GM21825 (cell line): ENCODE results near the gene FBXW7.
"Not testable (repeated sequence)": the region's sequence is repeated elsewhere in the genome, so short reads cannot be mapped to it uniquely, and the experiment has no call there.

ENCODE experiments used
- ATAC-seq: cut with Tn5 transposase; IDR thresholded peaks from one replicate; pipeline ENCODE4 v1.9.1; 2021; ENCODE audit warnings: mild to moderate bottlenecking, moderate library complexity; ENCODE audit not compliant: unreplicated experiment

The FBXW7 gene

DNA sequence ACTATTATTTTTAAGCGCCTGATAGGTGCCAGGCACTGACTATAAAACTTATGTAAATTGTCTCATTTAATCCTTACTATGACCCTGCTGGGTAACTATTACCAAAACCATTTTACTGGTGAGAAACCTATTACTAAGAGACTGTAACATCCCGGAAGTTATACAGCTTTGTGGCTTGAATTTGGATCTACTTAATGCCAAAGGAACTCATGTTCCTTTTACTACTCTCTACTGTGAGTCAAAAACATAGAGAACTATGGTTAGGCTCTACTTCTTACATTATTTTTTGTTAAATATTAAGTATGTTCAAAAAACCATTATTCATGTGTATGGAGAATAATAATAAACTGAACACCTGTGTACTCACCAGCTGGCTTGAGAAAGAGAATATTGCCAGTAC, 14.8 kb upstream of the FBXW7 start:
- ATAC-seq = not testable (repeated sequence)

DNA sequence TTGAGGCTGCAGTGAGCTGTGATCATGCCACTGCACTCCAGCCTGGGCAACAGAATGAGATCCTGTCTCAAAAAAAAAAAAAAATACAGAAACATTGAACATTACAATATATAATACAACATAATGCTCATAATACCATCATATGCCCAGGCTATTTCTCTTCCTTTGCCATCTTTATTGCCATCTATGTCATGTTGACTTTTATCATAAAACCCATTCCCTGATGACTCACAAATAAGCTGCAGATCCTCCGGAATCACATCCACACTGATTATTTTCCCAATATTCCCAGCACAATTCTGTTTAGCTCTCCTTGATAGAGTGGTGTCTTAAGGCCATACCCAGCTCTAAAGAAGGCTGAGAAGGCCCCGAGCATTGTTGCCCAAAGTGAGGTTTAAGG, 9.2 kb upstream of the FBXW7 start:
- no peak for ATAC-seq

DNA sequence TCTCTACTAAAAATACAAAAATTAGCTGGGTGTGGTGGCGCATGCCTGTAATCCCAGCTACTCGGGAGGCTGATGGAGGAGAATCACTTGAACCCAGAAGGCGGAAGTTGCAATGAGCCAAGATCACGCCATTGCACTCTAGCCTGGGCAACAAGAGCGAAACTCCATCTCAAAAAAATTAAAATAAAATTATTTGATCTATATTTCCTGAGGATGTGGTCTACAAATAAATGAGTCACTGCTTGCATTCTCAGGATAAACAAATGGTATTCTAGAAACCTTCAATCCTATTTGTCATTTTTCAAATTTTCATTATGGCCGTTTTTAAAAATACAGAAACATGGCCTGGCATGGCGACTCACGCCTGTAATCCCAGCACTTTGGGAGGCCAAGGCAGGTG, 8.6 kb upstream of the FBXW7 start:
- ATAC-seq = not testable (repeated sequence)

DNA sequence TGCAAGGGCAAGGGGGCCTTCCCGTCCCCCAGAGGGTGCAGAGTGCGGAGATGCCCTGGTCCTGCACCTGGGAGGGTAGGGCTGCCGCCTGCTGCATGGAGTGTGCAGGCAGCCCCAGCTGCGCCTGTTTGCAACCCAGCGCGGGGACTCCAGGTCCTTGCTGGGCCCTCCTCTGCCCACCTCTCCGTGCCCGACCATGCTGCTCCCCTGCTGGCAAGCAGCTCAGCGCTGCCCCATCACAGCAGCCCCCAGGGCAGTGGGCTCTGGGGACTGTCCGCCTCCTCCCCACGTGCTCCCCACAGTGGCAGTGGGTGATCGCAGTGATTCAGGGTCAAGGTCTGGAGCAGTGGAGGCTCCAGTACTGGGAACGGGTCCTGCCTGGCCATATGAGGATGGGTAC, 5.0 kb upstream of the FBXW7 start:
- ATAC-seq = no peak

DNA sequence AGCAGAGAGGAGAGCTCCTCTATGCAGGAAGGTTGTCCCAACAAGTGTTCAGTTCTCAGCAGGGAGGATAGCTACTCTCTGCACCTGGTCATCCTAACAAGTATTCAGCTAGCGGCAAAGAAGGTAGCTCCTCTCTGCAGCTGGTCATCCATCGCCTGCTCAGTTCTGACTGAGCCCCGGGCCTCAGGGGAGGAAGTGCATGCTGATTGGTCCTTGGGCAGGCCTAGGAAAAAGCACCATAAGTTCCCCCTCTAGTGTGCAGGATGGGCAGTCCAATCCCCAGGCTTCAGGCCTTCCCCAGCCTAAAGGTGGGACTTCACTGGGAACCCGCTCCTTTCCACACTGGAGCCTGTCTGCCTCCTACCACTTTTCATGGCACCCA, 4.4 kb upstream of the FBXW7 start:
- ATAC-seq = peak; percentile 22

DNA sequence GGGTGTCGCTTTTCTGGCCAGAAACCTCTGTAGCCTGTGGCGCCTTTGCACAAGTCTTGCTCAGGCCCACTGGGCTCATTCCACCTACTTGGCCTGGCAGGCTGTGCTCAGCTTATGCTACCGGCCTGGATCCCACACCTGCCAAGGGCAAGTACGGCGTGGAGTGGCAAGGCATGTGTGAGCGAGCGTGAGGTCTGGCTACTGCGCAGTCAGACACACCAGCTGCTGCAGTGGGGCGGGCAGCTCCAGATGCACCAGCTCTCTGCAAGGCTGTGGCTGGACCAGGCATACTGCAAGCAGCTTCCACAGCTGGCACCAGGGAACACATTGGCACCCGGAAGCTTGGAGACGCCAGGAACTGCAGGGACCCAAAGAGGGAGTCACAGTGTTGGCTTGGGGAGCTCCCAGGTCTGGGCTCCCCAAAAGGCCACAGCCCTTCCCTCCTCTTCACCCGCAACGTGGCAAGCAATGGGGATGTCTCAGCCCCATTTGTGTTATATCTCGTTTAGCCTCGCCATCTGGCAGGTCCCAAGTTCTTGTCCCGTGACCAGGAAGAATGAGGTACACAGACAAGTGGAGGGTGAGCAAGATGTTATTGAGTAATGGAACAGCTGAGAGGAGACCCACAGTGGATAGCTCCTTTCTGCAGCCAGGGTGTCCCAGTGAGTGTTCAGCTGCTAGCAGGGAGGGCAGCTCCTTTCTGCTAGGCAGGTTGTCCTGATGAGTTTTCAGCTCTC, 3.8 kb upstream of the FBXW7 start:
- no peak for ATAC-seq

DNA sequence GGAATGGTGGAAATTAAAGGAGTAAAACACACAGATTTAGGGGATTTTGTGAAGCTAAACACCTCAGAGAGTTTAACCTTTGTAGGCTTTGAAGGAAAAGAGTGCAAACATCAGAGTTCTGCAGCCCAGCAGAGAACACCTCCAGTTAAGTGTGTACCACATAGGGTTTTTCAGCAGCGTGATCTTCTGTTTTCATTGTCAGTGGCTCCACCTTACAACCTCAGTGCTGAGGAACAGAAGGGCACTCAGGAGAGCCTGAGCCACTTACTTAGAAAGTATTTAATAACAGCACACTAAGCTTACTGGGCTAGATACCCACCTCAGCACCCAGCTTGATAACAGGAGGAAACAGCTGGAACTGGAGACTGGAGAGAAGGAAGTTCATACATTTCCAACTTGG, 2.0 kb upstream of the FBXW7 start:
- no peak for ATAC-seq

DNA sequence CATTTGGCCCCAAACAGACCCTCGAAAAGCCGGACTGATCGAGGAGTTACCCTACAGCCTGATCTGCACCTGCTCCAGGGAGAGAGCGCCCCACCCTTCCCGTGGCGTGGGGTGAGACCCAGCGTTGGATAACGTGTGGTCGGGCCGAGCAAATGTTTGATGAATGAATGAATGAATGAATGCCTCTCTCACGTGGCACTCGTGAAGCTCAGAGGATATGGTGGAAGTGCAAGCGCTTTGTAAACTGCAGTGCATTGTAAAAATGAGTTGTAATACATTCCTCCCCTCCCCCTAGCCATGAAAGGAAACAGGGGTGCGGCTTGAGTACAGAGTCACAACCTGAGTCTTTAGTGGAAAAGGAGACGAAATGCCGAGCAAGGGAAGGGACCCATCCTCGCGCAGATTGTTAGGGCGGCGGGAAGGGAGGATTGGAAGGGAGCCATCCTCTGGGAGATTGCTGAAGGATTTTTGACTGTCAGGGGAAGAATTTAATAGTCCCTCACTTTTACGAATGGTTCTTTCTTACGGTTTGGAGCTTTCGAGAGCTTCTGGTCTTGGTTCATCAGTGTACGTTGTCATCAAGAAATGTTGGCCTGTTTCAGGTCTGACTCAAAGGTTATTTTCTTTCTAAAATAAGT, 772 bp upstream of the FBXW7 start:
- peak; percentile 21 for ATAC-seq

DNA sequence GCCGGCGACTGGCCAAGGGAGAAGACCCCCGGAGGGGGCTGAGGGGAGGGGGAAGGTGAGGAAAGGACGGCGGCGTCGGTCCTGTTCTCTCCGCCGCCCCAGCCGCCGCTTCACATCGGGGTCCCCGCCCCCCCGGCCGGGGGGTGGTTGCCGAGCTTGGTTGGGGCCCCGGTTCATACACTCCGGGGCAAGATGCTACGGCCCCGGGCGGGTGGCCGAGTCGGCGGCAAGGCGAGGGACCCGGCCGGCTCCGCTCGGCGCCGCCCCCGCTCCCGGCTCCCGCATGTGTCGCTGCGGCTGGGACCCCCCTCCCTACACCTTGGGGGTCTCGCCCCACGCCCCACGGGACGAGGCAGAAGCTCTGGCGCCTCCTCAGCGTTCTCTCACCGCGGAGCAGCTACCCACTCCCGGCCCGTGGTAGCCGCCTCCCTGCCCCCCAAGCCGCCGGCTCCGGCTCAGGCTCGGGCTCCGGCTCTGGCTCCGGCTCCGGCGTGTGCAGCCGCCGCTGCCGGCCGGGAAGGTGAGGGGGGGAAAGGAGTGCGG, 461 bp downstream of the FBXW7 start:
- ATAC-seq = peak; percentile 10

DNA sequence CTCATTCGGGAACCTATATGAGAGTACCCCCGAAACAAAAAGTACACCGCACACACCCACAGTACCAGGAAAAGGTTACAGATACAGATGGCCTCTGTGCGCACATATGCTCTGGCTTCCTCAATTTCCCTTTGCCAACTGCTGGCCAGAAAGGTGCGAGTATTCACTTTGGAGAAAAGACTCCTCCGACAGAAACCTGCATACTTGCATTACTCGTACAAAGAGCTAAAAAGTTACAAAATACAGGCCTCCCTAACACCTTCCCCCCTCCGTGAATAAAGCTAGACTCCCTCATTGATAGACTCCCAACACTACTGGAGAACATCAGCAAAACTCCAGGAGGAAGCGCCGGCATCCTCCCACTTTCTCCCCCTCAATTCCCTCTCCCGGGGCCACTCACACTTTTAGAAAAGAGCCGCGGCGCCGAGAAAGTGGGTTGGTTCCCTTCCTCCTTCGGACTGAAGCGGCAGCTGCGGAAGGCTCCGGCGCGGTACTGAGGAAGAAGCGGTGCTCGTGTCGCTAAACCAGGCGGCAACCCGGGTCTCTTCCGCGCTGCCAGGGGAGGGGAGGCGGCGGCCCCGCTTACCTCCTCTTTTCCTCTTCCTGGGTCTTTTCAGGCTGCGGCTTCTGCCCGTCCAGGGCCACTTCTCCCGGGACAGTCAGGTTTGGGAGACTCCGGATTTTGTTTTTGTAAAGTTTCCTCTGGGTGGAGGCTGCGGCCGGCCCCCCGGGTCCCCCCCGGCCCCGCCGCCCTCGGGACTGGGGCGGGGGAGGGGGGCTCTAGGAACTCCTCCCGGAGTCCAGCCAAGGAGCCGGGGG, 1.1 kb downstream of the FBXW7 start:
- ATAC-seq = no peak

DNA sequence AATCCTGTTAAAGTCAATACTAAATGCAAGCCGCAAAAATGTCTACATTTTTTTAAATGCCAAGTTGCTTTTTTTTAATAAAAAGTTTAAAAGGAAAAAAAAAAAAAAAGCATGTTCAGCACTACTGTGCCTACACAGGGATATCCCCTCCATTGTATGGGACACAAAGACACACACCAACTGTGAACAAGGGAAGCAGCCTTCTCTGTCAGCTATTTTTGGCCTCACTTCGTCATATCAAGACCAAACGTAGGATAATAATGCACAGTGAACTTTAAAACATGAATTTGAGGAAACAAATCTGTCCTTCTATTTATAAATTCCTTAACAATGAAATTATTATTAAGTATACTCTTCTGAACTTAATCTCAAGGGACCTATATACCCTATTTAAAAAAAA, 4.4 kb downstream of the FBXW7 start:
- ATAC-seq = no peak

DNA sequence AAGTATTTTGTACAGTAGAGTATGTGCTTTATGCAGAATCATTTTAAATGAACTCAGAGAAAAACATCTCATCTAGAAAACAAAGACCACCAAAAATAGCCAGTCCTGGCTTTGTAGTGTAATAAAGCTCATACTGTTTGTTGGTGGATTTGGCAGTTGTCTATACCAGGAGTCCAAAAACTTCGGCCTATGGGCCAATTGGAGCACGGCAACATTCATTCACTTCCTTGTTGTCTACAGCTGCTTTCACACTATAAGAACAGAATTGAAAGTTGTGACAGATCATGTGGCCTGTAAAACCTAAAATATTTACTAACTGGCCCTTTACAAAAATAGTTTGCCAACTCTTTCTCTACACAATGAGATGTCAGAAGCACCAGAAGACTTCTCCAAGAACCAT, 5.3 kb downstream of the FBXW7 start:
- no peak for ATAC-seq

DNA sequence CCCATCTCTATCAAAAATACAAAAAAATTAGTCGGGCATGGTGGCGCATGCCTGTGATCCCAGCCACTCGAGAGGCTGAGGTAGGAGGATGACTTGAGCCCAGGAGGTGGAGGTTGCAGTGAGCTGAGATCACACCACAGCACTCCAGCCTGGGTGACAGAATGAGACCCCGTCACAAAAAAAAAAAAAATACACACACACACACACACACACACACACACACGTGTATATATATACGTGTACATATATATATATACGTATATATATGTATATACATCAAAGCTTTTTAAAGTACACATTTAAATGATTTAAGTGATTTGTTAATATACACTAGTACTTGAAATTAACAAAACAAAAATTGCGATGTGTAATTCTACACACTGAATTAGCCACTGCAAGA, 6.0 kb downstream of the FBXW7 start:
- ATAC-seq = no peak

DNA sequence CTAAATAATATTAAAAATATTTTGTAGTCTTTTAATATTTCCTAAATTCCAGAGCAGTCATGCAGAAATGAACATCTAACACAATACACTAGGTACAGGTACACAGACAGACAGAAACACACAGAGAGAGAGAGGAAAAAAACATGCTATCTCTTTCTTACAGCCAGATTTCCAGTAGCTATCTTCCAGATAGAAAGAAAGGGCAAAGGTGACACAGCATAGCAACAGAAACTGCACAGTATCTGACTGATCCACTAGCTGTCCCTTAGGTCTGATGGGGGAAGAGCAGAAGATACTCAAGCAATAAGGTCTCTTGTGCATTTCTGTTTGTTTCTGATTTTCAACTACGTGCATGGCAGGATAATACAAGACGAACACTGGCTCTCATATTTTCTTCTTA, 7.8 kb downstream of the FBXW7 start:
- no peak for ATAC-seq

DNA sequence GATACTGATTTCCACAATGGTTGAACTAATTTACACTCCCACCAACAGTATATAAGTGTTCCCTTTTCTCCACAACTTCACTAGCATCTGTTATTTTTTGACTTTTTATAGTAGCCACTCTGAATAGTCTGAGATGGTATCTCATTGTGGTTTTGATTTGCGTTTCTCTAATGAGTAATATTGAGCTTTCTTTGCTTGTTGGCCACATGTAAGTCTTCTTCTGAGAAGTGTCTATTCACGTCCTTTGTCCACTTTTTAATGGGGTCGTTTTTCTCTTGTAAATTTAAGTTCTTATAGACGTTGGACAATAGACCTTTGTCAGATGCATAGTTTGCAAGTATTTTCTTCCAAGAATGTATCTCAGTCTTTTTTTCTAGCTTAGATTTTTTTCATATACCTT, 10.0 kb downstream of the FBXW7 start:
- peak; percentile 38 for ATAC-seq

DNA sequence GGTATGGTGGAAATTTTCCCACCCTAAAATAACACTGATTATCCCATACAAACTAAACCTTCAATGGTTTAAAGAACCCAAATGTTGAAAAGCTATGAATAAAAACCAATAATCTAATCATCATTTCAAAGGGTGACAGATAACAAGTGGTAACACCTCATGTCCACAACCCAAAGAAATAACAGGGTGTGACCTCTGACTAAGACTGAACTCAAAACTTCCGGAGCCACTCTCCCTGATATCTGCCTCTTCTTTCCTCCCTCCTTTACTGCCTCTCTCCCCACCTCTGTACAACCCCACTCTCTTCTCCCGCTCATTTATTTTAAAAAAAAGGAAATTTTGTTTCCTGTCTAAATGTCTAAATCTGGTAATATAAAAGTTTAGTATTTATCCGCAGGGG, 11.5 kb downstream of the FBXW7 start:
- no peak for ATAC-seq

DNA sequence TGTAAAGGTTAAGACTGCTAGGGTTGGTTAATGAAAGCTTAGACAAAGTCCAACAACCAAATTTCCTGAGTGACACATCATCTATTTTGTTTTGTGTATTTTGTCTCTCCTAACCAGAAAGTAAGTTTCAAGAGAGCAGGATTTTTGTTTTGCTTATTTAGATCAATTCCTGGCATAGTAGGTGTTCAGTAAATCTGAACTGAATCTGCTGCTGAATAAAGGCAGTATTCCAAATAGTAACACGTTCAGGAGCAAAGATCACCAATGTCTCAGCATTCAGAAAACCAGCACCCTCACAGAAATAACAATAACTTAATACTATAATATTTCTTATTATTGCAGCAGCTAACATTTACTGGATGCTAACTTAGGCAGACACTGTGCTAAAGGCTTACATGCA, 12.2 kb downstream of the FBXW7 start:
- no peak for ATAC-seq

DNA sequence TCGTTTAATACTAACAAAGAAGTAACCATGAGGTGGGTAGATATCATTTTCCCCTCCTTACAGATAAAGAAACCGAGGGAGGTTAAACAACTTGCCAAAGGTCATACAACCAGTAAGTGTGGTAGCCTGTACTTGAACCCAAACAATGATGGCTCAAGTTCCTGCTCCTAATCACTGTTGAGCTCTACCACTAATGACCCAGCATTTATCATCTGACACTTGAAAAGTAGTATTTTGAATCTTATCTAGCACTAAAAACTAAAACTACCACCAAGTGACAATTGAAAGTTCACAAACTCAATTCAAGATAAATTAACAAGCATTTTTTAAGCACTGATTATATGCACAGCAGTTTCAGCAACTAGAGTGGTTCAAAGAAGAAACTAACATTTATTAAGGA, 13.1 kb downstream of the FBXW7 start:
- ATAC-seq = no peak

DNA sequence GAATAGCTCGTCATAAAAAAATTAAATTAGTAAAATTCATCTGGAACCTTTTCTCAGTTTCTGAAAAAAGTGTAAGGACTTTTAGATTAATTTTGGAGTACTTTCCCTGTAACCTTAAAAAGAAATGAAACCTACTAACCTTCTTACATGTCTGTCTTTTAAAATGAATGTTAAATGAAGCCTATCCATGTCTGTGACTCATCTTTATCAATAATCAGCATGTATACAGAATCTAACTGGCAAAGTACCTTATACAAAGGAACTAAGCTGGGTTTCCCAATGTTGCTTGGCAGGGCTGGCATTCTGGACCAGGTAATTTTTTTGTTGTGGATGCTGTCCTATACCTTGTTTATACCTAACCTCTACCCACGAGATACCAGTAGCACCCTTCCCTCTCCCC, 13.6 kb downstream of the FBXW7 start:
- no peak for ATAC-seq

DNA sequence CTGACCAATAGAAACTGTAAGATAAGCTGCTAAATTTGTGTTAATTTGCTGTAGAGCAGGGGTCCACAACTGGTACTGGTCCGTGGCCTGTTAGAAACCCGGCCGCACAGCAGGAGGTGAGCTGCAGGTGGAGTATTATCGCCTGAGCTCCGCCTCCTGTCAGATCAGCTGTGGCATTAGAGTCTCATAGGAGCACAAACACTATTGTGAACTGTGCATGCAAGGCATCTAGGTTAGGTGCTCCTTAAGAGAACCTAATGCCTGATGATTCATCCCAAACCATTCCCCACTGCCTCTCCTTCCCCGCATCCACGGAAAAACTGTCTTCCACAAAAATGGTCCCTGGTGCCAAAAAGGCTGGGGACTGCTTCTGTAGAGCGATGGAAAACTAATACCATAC, 19.7 kb downstream of the FBXW7 start:
- ATAC-seq = no peak

DNA sequence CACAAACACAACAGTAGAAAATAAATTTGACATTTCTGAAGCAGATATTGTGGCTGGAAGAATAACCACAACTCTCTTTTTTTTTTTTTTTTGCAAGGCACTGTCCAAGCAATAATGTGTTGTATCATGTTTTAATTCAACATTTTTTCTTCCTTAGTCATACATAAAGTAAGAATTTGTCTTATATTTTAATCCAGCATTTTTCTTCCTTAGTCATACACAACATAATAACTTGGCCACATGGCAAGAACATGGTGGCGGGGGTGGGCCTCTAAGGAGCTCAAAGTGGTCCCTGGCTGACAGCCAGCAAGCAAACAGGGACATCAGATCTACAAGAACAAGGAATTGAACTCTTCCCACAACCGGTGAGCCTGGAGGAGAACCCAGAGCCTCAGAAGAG, 20.2 kb downstream of the FBXW7 start:
- no peak for ATAC-seq

DNA sequence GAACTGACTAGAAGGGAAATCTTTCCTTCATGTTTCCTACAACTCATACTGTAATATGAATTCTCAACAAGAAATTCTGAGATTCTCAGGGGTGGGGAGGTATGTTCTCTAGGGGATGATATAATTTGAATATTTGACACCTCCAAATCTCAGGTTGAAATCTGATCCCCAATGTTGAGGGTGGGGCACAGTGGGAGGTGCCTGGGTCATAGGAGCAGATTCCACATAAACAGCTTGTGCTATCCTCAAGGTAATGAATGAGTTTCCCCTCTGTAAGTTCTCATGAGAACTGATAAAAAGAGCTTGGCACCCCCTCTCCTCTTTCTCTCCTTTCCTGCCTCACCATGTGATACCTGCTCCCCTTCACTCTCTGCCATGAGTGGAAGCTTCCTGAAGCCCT, 21.5 kb downstream of the FBXW7 start:
- no peak for ATAC-seq
